Naive B cell (primary cell): ENCODE data around the gene SLC25A51. TPM values are rescaled to one million over a fixed set of nuclear protein-coding genes. Genes with fewer than 3 reads are reported as not detected.
A peak's percentile ranks its signal among the peaks of the same experiment; 100 is the strongest.

Experiments
- ATAC-seq, 2 donors: fragments of 150-1000 bp; cut with Tn5 transposase; 2 replicates each; pipeline ENCODE4 v1.10.0; 2021; ENCODE audit warnings: low read depth in 2 of 2, mild to moderate bottlenecking in 2 of 2, moderate library complexity in 2 of 2
- DNase-seq: peaks from one replicate; pipeline ENCODE4 v3.0.0; 2022
- H3K27ac Mint-ChIP-seq, 6 donors: one replicate each; pipeline ENCODE4 v1.8.0; 2020 to 2022; ENCODE audit warnings: mild to moderate bottlenecking in 6 of 6, mixed read lengths in 6 of 6, moderate library complexity in 5 of 6, inconsistent platforms in 2 of 6
- H3K27me3 Mint-ChIP-seq, 3 donors: one replicate each; pipeline ENCODE4 v1.8.0; 2021 to 2022; ENCODE audit warnings: mixed read lengths in 3 of 3, mild to moderate bottlenecking in 1 of 3
- H3K36me3 Mint-ChIP-seq, 2 donors: one replicate each; pipeline ENCODE4 v1.8.0; 2020 to 2022; ENCODE audit warnings: mixed read lengths in 2 of 2, inconsistent platforms in 1 of 2, mild to moderate bottlenecking in 1 of 2
- H3K4me1 Mint-ChIP-seq, 3 donors: one replicate each; pipeline ENCODE4 v1.8.0; 2020 to 2022; ENCODE audit warnings: mixed read lengths in 3 of 3, inconsistent platforms in 1 of 3, mild to moderate bottlenecking in 1 of 3, moderate library complexity in 1 of 3
- H3K4me3 Mint-ChIP-seq, 8 donors: one replicate each; pipeline ENCODE4 v1.8.0; 2020 to 2022; ENCODE audit warnings: mild to moderate bottlenecking in 8 of 8, mixed read lengths in 8 of 8, moderate library complexity in 8 of 8, inconsistent platforms in 2 of 8
- H3K9me3 Mint-ChIP-seq, 7 donors: one replicate each; pipeline ENCODE4 v1.8.0; 2020 to 2022; ENCODE audit warnings: mixed read lengths in 7 of 7, mild to moderate bottlenecking in 5 of 7, inconsistent platforms in 2 of 7, moderate library complexity in 1 of 7
- polyA plus RNA-seq, 6 donors: library from polyadenylated mRNA; unstranded; fragments of 300-500 nt; fragmentation: Illumina TruSeq; gene quantifications; one replicate each; pipeline ENCODE4 v1.2.3, GENCODE V29; 2021; ENCODE audit warnings: low read depth in 6 of 6

SLC25A51 gene
- polyA plus RNA-seq, 6 donors from 2014 or later = 7.5 to 11.7 (median 9.7) TPM

GRCh38 chr9:37944266-37944650, 40.3 kb upstream of the SLC25A51 start:
- no peaks in the 10 kb centered on the region for H3K4me1 Mint-ChIP-seq
- ATAC-seq = no peak
- H3K4me3 Mint-ChIP-seq = no peak overlapping the region
- peaks cover 0 to 12% (median 6%) of the 10 kb centered on the region in 3 donors for H3K27me3 Mint-ChIP-seq
- no peak for DNase-seq
- H3K27ac Mint-ChIP-seq = no peak overlapping the region
- H3K9me3 Mint-ChIP-seq = no peaks in the 10 kb centered on the region
- no peaks in the 10 kb centered on the region for H3K36me3 Mint-ChIP-seq

- DNase-seq (no peak), ATAC-seq (no peak)
- Mint-ChIP-seq H3K27ac (no peak overlapping the region), H3K36me3 (no peaks in the 10 kb centered on the region), H3K4me1 (no peaks in the 10 kb centered on the region), H3K9me3 (no peaks in the 10 kb centered on the region), H3K27me3 (peaks cover 0 to 12% (median 6%) of the 10 kb centered on the region in 3 donors), H3K4me3 (no peak overlapping the region)
Observed at GRCh38 chr9:37943345-37944265, 39.7 kb upstream of the SLC25A51 start.

- H3K27ac Mint-ChIP-seq = no peak overlapping the region
Observed at GRCh38 chr9:37942621-37943344, 38.9 kb upstream of the SLC25A51 start.

GRCh38 chr9:37941253-37941652, 37.3 kb upstream of the SLC25A51 start:
- H3K4me1 Mint-ChIP-seq = no peaks in the 10 kb centered on the region
- H3K27ac Mint-ChIP-seq = no peak overlapping the region
- ATAC-seq (no peak), DNase-seq (no peak)
- no peak overlapping the region for H3K4me3 Mint-ChIP-seq
- peaks cover 0 to 12% (median 6%) of the 10 kb centered on the region in 3 donors for H3K27me3 Mint-ChIP-seq
- H3K9me3 Mint-ChIP-seq = no peaks in the 10 kb centered on the region
- H3K36me3 Mint-ChIP-seq = no peaks in the 10 kb centered on the region

More at GRCh38 chr9:37942621-37943344, 38.9 kb upstream of the SLC25A51 start:
- ATAC-seq (no peak), DNase-seq (no peak)
- H3K9me3 Mint-ChIP-seq = no peaks in the 10 kb centered on the region
- H3K4me1 Mint-ChIP-seq = no peaks in the 10 kb centered on the region
- H3K36me3 Mint-ChIP-seq = no peaks in the 10 kb centered on the region
- H3K27me3 Mint-ChIP-seq = peaks cover 0 to 12% (median 6%) of the 10 kb centered on the region in 3 donors
- no peak overlapping the region for H3K4me3 Mint-ChIP-seq

- ATAC-seq = no peak
- H3K9me3 Mint-ChIP-seq = no peaks in the 10 kb centered on the region
- H3K27me3 Mint-ChIP-seq = peaks cover 3 to 17% (median 6%) of the 10 kb centered on the region in 3 donors
- no peaks in the 10 kb centered on the region for H3K4me1 Mint-ChIP-seq
- H3K27ac Mint-ChIP-seq = no peak overlapping the region
- H3K4me3 Mint-ChIP-seq = no peak overlapping the region
- no peaks in the 10 kb centered on the region for H3K36me3 Mint-ChIP-seq
- DNase-seq = no peak
Observed at GRCh38 chr9:37939575-37940095, 35.7 kb upstream of the SLC25A51 start.

GRCh38 chr9:37938121-37938891, 34.4 kb upstream of the SLC25A51 start:
- Mint-ChIP-seq H3K4me1 (no peaks in the 10 kb centered on the region), H3K36me3 (no peaks in the 10 kb centered on the region), H3K27ac (no peak overlapping the region), H3K4me3 (no peak overlapping the region), H3K27me3 (peaks cover 0 to 10% (median 4%) of the 10 kb centered on the region in 3 donors), H3K9me3 (no peaks in the 10 kb centered on the region)
- DNase-seq (no peak), ATAC-seq (no peak)

GRCh38 chr9:37937366-37937765, 33.4 kb upstream of the SLC25A51 start:
- no peaks in the 10 kb centered on the region for H3K9me3 Mint-ChIP-seq
- no peak overlapping the region for H3K27ac Mint-ChIP-seq
- DNase-seq (no peak), ATAC-seq (no peak)
- H3K27me3 Mint-ChIP-seq = peaks cover 0 to 5% (median 4%) of the 10 kb centered on the region in 3 donors
- no peak overlapping the region for H3K4me3 Mint-ChIP-seq
- H3K36me3 Mint-ChIP-seq = no peaks in the 10 kb centered on the region
- no peaks in the 10 kb centered on the region for H3K4me1 Mint-ChIP-seq

GRCh38 chr9:37936965-37937364, 33.0 kb upstream of the SLC25A51 start:
- Mint-ChIP-seq H3K27ac (no peak overlapping the region), H3K27me3 (peaks cover 0 to 5% (median 4%) of the 10 kb centered on the region in 3 donors), H3K4me1 (no peaks in the 10 kb centered on the region), H3K4me3 (peak overlapping the region in 1 of 8 donors; percentile 6), H3K36me3 (no peaks in the 10 kb centered on the region), H3K9me3 (no peaks in the 10 kb centered on the region)
- ATAC-seq = no peak
- DNase-seq = no peak

GRCh38 chr9:37936376-37936775, 32.4 kb upstream of the SLC25A51 start:
- ATAC-seq = no peak
- no peak for DNase-seq
- no peak overlapping the region for H3K27ac Mint-ChIP-seq
- H3K27me3 Mint-ChIP-seq = peaks cover 0 to 5% (median 4%) of the 10 kb centered on the region in 3 donors
- H3K36me3 Mint-ChIP-seq = no peaks in the 10 kb centered on the region
- no peaks in the 10 kb centered on the region for H3K9me3 Mint-ChIP-seq
- no peaks in the 10 kb centered on the region for H3K4me1 Mint-ChIP-seq
- H3K4me3 Mint-ChIP-seq = no peak overlapping the region

GRCh38 chr9:37935096-37935495, 31.2 kb upstream of the SLC25A51 start:
- Mint-ChIP-seq H3K36me3 (peaks cover 0 to 4% of the 10 kb centered on the region in 2 donors), H3K27me3 (peaks cover 0 to 5% (median 4%) of the 10 kb centered on the region in 3 donors), H3K9me3 (peaks cover 0 to 3% (median 0%) of the 10 kb centered on the region in 7 donors), H3K27ac (peak overlapping the region in 1 of 6 donors; percentile 54), H3K4me3 (peak overlapping the region in 1 of 8 donors; percentile 10), H3K4me1 (no peaks in the 10 kb centered on the region)
- DNase-seq (no peak), ATAC-seq (no peak)

GRCh38 chr9:37931592-37931991, 27.7 kb upstream of the SLC25A51 start:
- no peak overlapping the region for H3K27ac Mint-ChIP-seq
- ATAC-seq (no peak), DNase-seq (no peak)
- H3K36me3 Mint-ChIP-seq = peaks cover 0 to 4% of the 10 kb centered on the region in 2 donors
- H3K4me1 Mint-ChIP-seq = no peaks in the 10 kb centered on the region
- H3K9me3 Mint-ChIP-seq = peaks cover 0 to 3% (median 0%) of the 10 kb centered on the region in 7 donors
- H3K4me3 Mint-ChIP-seq = no peak overlapping the region
- peaks cover 4 to 6% (median 5%) of the 10 kb centered on the region in 3 donors for H3K27me3 Mint-ChIP-seq

- Mint-ChIP-seq H3K27me3 (peaks cover 0 to 9% (median 0%) of the 10 kb centered on the region in 3 donors), H3K4me3 (no peak overlapping the region), H3K36me3 (peaks cover 0 to 4% of the 10 kb centered on the region in 2 donors), H3K27ac (no peak overlapping the region), H3K9me3 (peaks cover 0 to 3% (median 0%) of the 10 kb centered on the region in 7 donors), H3K4me1 (no peaks in the 10 kb centered on the region)
- ATAC-seq (no peak), DNase-seq (no peak)
Observed at GRCh38 chr9:37929441-37929895, 25.5 kb upstream of the SLC25A51 start.
